Stimulated activated naive CD8-positive, alpha-beta T cell treated with anti-CD3 and anti-CD28 coated beads, Interleukin-15, Interleukin-2, amounts not matched to agents 100 U/mL and 50 U/mL, for 24 hours (primary cell): ENCODE data around the gene WNT11.
"Not testable (repeated sequence)": the region's sequence is repeated elsewhere in the genome, so short reads cannot be mapped to it uniquely, and the experiment has no call there.

Experiments used
- ATAC-seq: fragments of 150-1000 bp; cut with Tn5 transposase; one replicate; pipeline ENCODE4 v1.10.0; 2021
- DNase-seq: peaks from one replicate; pipeline ENCODE4 v3.0.0; 2021

The WNT11 gene

DNA sequence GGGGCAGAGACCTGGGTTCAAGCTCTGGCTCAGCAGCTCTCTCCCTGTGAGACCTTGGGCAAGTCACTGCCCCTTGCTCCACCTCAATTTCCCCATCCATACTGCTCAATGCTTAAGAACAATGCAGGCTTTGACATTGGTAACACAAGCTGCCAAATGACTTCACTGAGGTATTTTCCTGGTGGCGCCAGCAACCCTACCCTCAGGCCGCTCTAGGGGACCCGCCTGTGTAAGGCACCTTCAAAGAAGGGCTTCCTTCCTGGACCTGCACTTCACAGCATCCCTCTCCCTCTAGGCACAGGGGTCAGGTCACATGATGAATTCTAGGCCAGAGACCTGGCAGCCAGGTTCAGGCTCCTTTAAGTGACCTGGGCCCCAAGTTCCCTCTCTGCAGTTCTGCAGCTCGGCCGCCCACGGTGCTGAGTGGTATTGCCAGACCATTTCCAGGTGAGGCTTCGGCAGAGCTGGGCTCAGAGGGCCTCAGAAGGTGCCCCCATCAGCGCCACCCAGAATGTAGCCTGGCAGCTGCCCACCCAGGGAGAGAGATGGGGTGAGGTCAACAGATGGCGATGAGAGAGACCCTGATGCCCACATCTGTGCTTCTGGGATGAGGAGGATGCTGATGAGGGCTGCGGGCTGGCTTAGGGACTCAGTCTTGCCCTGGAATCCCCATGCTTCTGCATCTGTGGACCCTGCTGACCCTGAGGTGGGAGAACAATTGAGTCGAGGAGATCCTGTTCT, 4.5 kb downstream of the WNT11 start:
- ATAC-seq = no peak
- no peak for DNase-seq

DNA sequence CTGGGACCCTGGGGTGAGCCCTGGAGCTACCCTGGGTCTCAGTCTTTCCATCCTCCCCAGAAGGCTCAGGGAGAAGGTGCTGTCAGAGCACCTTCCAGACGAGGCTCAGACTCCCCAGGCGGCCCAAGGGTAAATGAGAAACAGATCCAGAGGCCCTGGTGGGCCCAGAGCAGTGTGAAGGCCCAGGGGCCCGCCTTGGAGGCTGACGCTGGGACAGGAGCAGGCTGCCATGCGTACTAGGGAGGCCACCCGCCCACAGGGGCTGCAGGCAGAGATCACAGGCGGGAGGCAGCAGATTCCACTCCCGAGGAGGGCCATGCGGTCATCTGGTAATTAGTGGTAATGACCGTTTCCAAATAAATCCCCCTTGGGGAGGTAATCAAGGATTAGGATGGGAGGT, 5.2 kb downstream of the WNT11 start:
- no peak for ATAC-seq

DNA sequence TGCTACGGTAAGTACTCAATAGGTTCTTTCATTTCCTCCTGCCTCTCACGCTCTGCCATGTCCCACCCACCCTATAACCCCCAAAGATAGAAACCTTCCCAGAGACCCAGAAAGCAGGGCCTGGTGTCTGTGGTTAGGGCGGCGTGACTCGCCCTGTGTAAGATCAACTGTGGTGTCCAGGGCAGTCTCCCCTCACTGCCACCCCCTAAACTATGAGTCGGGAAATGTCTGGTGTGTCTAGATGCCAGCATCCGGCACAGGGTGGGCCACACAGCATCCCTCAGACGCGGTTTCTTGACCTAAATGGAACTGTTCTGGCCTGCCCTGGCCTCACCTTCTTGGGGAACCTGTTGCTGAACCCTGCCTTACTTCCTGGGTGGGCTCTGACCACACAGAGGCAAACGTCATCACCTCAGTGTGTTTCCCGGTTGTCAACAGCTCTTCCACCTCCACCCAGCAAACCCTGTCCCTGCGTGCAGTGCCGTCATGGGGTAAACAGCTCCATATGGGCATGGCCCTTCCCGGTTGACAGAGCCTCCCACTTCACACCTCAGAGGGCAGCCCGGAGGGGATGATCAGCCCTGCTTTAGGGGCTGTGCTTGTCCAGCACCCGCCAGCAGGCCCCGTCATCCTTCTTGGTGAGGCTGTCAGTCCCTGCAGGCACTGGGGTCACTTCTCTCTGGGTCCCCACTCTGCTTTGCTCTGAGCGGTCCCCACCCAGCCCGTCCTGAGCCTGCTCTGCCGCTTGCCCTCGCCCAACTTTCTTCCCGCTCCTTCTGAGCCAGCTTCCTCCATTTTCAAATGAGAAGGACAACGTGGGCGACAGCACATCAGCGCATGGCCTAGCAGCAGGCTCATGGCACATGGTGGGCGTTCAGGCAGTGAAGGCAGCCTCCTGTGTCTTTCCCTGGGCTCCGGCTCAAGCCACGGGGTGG, 6.0 kb downstream of the WNT11 start:
- ATAC-seq = no peak
- DNase-seq = no peak

More for the DNA sequence above, 5.2 kb downstream of the WNT11 start:
- no peak for DNase-seq

DNA sequence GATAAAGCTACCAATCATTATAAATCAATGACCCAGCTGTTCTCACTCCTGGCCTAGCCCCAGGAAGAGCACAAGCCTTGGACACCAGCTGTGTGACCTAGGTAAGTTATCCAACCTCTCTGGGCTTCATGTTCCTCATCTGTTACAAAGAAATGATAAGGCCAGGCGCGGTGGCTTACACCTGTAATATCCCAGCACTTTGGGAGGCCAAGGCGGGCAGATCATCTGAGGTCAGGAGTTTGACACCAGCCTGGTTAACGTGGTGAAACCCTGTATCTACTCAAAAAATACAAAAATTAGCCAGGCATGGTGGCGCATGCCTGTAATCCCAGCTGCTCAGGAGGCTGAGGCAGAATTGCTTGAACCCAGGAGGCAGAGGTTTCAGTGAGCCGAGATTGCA, 7.6 kb downstream of the WNT11 start:
- not testable (repeated sequence) for DNase-seq, ATAC-seq

DNA sequence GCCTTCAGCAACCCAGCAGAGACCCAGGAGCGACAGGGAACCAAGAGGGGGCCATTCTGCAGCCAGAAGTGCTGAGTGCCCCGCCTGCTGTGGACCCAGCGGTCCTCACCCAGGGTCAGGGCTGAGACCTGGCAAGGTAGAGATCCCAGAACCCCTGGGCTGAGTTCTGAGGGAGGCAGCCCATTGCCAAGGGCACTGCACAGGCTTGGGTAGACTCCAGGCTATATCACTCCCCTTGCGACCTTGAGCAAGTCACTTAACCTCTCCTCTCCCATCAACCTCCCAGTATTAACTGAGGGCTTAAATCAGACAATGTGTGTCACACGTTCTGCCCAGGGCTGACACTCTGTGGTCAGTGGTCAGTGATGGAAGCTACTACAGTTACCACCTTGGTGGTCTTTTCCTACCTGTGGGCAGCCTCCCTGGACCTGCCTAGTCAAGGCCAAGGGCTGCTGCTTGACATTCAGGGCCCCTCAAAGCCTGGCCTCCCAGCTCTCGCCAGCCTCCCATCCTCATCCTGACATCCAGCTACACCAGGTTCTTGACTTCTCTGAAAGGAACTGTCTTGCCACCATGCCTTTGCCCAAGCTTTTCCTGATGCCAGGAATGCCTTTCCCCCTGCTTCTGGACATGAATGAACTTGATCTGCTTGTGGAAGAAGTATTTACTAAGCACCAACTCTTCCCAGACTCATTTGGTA, 8.2 kb downstream of the WNT11 start:
- ATAC-seq (no peak), DNase-seq (no peak)

DNA sequence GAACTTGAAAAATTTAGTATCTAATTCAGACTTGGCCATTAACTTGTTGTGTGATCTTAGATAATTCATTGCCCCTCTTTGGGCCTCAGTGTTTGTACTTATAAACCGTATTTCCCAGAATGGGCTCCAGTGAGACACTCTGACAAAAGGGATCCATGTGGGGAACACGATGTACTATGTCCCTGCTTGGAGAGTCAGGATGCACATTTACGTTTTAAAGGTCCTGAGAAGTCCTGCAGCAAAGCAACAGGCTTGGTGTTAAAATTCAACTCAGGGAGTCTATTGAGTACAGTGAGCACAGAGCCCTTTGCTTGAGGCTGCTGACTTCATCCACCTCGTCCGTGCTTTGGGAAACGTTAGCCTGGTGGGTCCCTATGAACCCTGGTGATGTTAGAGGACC, 9.0 kb downstream of the WNT11 start:
- no peak for DNase-seq
- no peak for ATAC-seq

DNA sequence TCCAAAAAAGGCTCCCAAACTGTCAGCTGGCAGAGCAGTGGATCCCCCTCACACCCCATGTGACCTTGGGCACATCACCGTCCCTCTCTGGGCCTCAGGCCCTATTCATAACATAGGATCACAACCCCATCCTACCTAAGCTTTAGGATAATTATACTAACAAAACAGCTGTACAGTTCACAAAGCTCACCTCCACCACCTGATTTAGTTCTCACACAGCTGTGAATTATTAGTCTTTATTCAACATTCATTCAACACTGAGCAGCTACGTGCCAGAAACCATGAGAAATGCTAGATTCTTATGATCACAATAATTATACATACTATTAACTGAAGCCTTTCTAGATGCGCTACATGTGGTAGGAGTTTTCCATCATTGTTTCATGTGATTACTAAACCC, 9.5 kb downstream of the WNT11 start:
- no peak for DNase-seq
- no peak for ATAC-seq

DNA sequence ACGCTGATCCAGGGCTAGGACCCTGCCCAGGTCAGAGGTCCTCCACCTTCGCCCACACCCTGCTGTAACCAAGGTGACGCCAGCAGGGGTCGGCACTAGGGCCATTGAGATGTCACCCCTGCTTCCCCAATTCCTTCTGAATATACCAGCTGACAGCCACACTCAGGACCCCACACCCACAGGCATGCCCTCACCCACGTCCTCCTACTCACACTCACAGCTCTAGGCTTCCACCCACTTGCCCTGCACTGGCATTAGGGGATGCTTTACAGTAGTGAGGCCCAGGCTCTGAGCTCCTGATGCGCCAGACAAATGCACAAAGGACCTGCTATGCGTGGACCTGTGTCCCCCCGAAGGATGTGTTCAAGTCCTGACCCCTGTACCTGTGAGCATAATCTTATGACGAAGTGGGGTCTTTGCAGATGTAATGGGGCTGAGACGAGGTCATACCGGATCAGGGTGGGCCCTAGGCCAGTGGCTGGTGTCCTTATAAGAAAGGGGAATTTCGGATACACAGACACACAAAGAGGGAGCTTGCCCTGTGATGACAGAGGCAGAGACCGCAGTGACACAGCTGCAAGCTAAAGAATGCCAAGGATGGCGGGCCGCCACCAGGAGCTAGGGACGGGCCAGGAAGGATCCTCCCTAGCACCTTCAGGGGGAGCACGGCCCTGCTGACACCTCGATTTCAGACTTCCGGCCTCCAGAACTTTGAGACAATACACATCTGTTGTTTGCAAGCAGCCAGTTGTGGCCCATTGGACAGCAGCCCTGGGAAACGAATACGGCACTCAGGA, 11.2 kb downstream of the WNT11 start:
- no peak for DNase-seq
- ATAC-seq = no peak

DNA sequence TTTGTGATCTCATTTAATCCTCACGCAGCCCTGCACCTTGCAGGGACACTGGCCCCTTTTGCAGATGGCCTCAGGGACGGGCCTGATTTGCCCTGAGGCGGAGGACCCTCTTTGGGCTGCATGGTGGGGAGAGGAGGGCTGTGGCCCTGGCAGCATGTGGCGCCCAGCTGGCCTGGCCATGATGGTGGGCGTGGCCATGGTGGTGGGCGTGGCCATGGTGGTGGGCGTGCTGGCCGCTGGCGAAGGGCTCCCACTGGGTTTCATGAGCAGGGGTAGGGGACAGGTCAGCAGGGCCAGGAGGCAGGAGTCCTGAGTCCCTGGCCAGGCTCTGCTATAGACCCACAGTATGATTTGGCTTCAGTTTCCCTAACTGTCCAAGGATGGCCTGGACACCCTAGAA, 13.1 kb downstream of the WNT11 start:
- no peak for DNase-seq
- no peak for ATAC-seq

DNA sequence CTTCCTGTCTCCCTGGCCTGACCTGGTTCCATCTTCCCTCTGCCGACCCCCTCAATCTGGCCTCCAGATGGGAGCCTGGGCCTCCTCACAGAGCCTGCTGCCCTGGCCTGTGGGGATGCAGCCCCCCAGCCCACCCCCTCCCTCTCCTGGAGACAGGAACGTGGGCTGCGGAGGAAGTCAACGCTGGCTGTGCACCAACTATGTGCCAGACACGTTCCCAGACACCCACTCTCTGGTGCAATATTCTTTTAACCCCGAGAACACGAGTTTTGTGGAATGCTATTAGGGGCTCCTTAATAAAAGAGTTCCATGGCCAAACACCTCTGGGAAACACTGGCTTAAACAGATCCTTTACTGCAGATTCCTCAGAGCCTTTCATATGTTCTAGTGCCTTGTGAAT, 15.9 kb downstream of the WNT11 start:
- ATAC-seq (no peak), DNase-seq (no peak)

DNA sequence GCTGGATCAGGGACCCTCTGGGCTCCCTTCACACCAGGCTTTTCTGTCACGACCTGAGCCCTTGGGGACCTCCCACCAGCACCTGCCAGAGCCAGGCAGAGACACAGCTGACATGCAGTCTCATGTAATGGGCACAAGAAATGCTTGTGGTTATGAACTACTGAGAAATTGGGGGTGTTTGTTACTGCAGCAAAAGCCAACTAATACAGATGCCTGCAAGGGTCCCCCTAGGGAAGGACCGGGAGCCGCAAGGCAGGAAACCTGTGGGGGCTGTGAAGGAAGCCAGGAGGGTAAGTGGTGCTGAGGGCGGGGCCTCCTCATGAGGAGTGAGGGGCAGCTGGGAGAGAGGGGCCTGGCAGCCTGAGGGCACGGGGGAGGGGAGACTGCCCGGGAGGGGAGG, 16.6 kb downstream of the WNT11 start:
- ATAC-seq (no peak), DNase-seq (no peak)

DNA sequence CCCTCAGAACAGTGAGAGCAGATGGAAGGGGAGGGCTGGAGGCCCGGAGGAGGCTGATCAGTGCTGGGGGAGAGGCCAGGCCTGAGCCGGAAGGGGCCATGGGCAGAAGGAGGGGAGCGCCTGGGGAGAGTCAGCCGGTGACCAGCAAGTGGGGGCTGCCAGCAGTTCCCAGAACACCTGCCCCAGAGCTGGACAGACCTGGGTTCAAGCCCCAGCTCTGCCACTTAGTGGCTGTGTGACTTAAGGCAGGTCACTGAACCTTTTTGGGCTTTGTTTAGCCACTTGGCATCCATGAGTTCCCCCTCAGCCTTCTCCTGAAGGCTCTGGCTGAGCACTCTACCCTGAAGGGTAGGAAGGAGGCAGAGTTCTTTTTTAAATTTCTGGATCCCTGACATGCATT, 17.4 kb downstream of the WNT11 start:
- no peak for ATAC-seq

DNA sequence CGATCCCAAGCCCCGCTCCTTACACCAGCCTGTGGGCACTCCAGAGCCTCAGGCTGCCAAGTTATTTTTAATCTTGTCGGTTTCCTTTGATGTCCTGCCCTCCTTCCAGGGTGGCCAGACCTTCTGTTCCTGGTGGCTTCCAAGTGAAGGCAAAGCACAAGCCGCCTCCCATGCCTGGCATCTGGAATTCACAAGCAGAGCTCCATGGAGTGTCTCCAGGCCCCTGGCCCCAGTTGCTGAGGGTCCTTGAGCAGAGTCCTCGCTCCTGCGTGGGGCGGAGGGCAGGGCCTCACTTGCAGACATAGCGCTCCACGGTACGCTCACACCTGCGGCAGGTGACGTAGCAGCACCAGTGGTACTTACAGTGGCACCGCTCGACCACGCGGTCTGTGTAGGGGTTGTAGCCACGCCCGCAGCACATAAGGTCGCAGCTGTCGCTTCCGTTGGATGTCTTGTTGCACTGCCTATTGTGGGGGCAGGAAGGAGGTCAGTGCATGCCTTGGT, 19.5 kb downstream of the WNT11 start:
- no peak for ATAC-seq
- DNase-seq = no peak

More for the DNA sequence above, 17.4 kb downstream of the WNT11 start:
- DNase-seq = no peak

DNA sequence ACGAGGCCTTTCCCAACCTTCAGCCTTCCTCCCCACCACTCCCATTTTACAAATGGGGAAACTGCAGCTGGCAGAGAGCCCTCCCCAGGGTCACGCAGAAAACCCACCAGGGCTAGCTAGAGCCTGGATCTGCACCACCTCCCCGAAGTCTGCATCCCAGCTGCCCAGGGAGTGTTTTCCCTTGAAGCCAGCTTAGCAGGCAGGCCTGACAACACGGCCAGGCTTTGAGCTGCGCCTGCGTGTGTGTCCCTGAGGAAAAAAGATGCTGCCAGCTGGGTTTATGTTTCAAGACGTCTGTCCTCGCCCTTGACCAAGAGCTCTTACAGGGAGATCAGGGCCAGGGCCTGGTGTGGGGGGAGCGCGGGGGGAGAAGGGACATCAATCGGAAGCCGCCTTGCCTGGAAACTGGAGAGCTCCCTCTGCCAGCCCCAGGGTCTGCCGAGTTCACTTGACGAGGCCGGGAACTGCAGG, 20.3 kb downstream of the WNT11 start:
- no peak for ATAC-seq
- DNase-seq = no peak

DNA sequence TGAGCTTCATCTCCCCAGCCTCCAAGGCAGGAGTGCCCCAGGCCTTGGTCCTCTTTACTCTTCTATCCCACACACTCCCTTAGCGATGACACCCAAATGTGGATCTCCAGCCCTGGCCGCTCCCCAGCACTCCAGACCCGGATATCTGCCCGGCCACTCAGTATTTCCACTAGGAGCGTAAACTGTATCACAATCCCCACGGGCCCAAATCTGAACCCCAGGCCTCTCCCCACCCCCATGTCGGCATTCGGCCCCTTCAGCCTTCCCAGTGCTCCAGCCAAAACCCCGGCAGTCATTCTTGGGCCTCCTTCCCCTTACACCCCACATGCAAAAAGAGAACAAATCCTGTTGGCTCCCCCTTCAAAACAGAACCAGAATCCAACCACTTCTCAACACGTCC, 20.8 kb downstream of the WNT11 start:
- DNase-seq = no peak
- no peak for ATAC-seq

DNA sequence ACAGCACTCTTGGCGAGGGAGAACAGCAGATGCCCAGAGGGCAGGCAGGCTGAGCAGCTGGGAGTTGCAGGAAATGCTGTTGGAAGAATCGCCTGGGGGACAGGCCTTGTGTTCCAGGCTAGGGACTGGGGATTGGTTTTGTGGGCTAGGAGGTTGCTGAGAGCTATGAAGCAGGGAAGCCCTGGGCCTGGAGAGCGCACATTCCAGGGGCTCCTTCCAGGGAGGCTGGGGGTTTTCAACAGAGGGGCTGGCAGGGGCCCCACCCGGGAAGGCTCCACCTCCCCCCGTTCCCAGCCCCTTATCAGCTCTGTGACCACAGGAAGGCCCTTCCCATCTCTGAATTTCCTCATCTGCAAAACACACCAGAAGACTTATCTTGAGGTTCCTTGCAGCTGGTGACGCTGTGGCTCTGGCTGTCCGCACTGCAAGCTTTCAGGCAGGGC, 21.7 kb downstream of the WNT11 start:
- DNase-seq (no peak), ATAC-seq (no peak)

DNA sequence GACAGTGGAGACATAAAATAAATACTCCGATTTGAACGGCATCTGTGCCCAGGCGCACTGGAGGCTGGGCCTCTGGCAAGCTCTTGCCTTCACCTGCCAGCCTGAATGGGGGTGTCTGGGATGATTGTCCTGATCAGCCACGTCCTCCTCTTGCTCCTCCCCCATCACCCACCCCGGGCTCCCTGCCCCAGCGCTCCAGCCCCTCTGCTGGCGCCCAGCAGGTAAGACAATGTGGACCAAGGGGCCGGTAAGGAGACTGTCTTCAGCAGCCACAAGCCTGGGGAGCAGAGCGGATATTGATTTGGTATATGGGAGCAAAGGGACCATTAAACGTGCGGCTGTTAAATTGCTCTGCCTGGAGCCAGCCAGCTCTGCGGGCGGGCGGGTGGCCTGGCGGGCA, 24.9 kb downstream of the WNT11 start:
- DNase-seq = no peak
- no peak for ATAC-seq

DNA sequence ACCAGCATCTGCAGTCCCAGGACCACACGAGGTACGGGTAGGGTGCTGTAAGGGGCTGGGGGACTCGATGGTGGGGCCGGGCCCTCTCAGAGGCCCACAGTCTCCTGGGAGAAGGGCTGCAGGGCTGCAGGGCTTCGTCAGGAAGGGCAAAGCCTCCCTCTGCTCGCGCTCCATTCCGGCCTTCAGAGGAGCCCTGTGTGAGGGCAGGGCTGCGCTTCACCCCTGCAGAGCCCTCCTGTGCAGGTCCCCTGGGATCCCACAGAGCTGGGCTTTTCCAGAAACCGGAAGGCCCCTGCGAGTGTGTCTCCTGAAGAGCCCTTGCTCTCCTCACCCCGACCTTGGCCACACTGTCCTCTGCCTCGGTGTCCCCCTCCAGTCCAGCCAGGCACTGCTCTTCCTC, 27.2 kb downstream of the WNT11 start:
- no peak for DNase-seq
- ATAC-seq = no peak

DNA sequence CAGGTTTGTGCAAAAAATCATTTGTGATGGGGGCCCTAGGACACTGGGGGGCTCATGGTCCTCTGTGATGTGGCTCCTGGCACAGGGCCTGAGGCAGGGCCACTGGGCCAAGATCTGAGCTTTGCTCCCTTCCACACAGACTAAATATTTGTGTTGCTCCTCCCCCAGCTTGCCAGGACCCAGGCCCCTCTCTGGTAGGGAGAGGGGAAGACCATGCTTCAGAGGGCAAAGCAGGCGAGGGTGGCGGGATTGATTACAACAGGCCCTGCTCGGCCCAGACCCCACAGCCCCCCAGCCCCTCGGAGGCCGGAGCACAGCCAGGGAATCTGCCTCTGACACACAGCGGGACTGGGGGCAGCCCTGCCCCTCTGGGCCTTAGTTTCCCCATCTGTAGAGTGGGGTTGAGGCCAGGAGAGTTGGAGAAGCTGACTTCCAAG, 29.0 kb downstream of the WNT11 start:
- DNase-seq (no peak), ATAC-seq (no peak)

DNA sequence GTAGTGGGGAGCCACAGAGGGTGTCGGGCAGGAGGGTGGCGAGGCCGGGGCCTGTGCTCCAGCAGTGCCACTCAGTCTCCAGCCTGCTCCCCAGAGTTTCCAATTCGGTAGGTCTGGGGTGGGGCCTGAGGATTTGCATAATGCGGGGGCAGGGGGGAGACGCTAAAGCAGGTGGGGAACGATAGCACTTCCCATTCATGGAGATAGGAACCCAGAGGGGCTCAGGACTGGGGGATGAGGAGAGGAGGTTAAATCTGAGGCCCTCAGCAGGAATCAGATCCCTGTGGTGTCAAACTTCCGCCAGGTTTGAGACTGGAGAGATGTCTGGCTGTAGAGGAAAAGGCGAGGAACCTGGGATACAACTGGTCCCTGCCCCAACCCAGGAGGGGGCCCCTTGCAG, 29.8 kb downstream of the WNT11 start:
- DNase-seq = no peak

DNA sequence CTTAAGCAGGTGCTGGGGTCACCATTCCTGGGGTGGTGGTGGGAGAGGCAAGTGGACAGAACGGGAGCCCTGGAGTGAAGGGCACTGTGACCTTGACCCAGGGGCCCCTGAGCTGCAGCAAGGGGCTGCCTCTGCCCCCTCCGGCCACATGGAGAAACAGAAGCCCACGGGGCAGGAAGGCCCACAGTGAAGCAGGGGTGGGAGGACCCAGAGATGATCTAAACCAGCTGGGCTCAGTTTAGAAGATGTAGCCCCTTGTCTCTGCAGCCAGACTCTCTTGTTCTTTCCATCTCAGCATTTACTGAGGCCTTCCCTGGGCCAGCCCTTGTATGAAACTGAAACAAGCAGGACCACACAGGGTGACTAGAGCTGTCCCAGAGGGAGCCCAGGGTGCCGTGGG, 30.5 kb downstream of the WNT11 start:
- DNase-seq = no peak
- no peak for ATAC-seq

More for the DNA sequence above, 29.8 kb downstream of the WNT11 start:
- no peak for ATAC-seq

DNA sequence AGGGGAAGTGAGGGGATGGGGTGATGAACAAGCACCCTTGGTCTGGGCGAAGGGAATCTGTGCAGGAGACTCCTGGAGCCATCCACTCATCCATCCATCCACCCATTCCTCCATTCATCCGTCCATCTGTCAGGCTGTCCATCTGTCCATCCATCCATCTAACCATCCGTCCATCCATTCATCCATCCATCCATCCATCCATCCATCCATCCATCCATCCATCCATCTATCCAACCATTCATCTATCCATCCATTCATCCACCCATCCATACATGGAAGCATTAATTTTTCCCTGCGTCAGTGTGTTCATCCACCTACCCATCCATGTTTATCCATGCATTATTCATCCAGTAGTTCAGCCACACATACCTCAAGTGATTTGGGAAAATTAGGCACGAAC, 32.0 kb downstream of the WNT11 start:
- ATAC-seq = no peak

More for the DNA sequence above, 32.0 kb downstream of the WNT11 start:
- DNase-seq = no peak
